ENCODE data around the gene NPC2. TPM values are rescaled to one million over a fixed set of nuclear protein-coding genes. Genes with fewer than 3 reads are reported as not detected.

The NPC2 gene
- total RNA-seq, 4 donors from 2014 or later = 229 to 483 (median 297) TPM

DNA sequence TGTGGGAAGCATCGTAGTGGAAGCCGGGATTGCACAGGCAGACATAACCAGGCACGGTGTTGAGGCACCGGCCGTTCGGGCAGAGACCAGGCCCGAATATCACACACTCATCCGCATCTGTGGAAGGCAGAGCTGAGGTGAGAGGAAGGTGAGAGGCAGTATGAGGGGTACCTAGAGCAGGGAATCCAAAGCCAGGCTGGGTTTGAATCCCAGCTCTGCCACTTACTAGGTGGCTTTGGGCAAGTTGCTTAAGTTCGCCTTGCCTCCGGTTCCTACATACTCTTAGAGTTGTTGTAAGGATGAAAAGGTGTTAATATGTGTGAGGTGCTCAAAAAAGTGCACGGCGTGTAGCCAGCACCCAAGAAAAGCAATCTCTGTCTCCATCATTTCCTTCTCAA is 10.8 kb upstream of the NPC2 start:
- TF ChIP-seq POLR2A (IDR thresholded peaks at IDR 0.05) = no peak
- TF ChIP-seq, protein P1, sequence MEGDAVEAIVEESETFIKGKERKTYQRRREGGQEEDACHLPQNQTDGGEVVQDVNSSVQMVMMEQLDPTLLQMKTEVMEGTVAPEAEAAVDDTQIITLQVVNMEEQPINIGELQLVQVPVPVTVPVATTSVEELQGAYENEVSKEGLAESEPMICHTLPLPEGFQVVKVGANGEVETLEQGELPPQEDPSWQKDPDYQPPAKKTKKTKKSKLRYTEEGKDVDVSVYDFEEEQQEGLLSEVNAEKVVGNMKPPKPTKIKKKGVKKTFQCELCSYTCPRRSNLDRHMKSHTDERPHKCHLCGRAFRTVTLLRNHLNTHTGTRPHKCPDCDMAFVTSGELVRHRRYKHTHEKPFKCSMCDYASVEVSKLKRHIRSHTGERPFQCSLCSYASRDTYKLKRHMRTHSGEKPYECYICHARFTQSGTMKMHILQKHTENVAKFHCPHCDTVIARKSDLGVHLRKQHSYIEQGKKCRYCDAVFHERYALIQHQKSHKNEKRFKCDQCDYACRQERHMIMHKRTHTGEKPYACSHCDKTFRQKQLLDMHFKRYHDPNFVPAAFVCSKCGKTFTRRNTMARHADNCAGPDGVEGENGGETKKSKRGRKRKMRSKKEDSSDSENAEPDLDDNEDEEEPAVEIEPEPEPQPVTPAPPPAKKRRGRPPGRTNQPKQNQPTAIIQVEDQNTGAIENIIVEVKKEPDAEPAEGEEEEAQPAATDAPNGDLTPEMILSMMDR (IDR thresholded peaks at IDR 0.05) = no peak
- intact Hi-C loops (cut with DNase I; ENCODE audit: low total_unique reads) = loop anchor here (10.0 kb wide), 1 partner anchor 101 kb away; no protein-coding TSS in a partner anchor
- no peak overlapping the region for H3K4me3 ChIP-seq (ENCODE audit: low read depth, poor library complexity, severe bottlenecking)
- DNase-seq (ENCODE audit: low spot score in 2 of 2) = peak in 1 of 2 donors; percentile 53
- 90 to 91% methylated on average over 12 of the region's 12 CpGs for whole genome bisulfite sequencing, 2 donors

DNA sequence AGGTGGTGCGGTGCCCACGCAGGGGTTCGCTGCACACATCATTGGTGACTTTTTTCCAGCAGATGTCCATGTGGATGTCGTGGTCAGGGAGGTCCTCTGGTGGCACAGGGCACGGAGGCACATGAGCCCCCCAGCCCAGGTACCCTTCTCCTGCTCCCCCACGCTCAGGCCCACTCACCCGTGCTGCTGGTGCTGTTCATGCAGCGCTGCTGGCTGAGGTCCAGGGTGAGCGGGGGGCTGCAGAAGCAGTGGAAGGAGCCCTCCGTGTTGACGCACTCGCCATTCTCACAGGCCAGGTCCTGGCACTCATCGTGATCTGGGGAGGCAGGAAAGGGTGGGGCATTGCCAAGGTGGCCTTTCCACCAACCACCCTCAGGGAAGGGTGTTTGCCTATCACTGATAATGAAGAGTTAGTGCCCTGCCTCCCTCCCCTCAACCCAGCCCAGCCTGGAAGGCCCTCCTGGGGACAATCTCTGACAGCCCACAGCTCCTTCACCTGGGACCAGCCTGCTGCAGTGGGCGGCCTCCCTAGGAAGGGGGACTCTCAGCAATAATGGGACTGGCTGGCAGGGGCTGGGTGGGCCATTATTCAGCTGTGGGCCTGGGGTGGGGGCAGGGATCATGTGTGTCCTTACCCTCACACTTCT is 10.3 kb upstream of the NPC2 start:
- no peak for TF ChIP-seq POLR2A (IDR thresholded peaks at IDR 0.05)
- TF ChIP-seq, protein P1 (IDR thresholded peaks at IDR 0.05) = no peak
- WGBS, 2 donors = 67 to 69% methylated on average over 13 to 14 of the region's 14 CpGs
- intact Hi-C loops (cut with DNase I; ENCODE audit: low total_unique reads) = loop anchor here (10.0 kb wide), 1 partner anchor 101 kb away; no protein-coding TSS in a partner anchor
- DNase-seq (ENCODE audit: low spot score in 2 of 2) = peak in 1 of 2 donors; percentile 84
- H3K4me3 ChIP-seq (ENCODE audit: low read depth, poor library complexity, severe bottlenecking) = no peak overlapping the region

DNA sequence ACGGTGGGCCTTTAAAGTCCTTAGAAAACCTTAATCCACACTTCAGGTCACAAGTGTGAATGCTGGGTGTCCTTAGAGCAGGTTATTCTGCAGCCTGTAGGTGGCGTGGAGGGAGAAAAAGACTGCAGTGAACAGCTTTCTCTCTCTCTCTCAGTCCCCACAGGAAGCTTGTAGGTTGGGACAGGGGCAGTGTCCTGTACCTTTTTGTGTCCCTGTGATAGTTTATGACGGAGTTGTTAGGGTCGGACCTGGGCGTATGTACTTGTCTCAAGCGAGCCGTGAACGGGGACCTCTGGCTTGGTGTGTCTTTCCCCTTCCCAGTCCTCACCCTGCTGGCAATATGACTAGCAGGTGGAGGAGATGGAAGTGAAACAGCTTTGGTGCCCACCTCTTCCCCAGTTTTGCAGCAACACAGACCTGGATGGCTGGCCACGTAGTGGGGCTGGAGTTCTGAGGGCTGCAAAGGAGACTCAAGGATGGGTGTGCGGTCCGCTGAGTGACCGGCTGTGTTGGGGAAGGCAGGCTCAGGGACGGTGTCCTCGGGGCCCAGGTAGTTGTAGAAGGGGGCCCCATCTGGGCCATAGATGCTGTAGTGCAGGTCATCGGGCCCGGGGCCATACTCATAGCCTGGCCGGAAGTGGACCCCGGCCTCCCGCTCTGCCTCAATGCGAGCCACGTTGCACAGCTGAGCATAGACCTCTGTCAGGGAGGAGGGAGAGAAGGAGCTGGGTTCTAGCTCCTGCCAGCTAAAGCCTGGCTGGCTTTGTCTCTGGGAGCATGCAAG is 9.3 kb upstream of the NPC2 start:
- DNase-seq (ENCODE audit: low spot score in 2 of 2) = no peak
- H3K4me3 ChIP-seq (ENCODE audit: low read depth, poor library complexity, severe bottlenecking) = no peak overlapping the region
- intact Hi-C loops (cut with DNase I; ENCODE audit: low total_unique reads) = loop anchor here (10.0 kb wide), 1 partner anchor 102 kb away; no protein-coding TSS in a partner anchor
- no peak for TF ChIP-seq POLR2A (IDR thresholded peaks at IDR 0.05)
- TF ChIP-seq, protein P1 (IDR thresholded peaks at IDR 0.05) = no peak
- 71 to 73% methylated on average over 19 to 21 of the region's 21 CpGs for WGBS, 2 donors

DNA sequence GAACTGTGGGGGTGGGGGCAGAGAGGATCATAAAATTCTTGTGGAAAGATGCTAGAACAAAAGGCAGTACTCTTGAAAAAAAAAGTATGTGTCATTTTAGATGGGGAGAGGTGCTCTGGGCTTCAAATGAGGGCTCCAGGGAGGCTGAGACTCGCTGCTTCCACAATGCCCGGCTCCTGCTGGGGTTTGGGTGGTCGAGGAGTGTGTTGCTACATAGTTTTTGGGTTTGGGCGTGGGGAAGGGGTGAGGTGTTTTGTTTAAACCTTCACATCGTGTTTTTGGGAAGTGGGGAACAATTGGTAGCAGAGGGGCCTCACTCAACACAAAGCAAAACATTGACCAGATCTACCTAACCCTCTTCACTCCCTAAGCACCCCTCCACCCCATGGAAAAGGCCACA is 8.6 kb upstream of the NPC2 start:
- no peak for DNase-seq (ENCODE audit: low spot score in 2 of 2)
- intact Hi-C loops (cut with DNase I; ENCODE audit: low total_unique reads) = loop anchor here (10.0 kb wide), 1 partner anchor 103 kb away; no protein-coding TSS in a partner anchor
- 57 to 59% methylated on average over 5 of the region's 5 CpGs for WGBS, 2 donors
- no peak for TF ChIP-seq POLR2A (IDR thresholded peaks at IDR 0.05)
- TF ChIP-seq, protein P1 (IDR thresholded peaks at IDR 0.05) = no peak
- no peak overlapping the region for H3K4me3 ChIP-seq (ENCODE audit: low read depth, poor library complexity, severe bottlenecking)

DNA sequence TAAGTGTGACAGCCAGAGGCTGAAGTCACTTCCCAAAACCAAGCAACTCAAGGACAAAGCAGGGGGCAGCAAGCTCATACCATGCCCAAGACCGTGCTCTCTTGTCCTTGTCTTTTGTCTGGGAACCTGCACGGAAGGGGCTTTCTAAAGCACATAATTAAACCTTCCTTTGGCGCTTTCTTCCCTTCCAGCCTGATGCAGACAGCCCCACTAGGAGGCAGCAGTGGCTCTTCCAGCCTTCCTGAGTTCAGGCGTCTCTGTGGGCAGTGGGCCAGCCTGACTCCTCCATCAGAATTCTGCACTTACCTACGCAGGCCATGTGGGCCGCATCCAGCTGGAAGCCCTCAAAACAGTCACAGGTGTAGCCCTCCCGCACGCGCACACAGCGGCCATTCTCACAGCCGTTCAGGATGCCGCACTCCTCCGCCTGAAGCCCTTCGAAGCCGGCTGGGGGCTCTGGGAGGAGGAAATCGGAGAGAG is 8.1 kb upstream of the NPC2 start:
- peak; percentile 57 to 92 for DNase-seq (ENCODE audit: low spot score in 2 of 2)
- TF ChIP-seq, protein P1 (IDR thresholded peaks at IDR 0.05) = no peak
- no peak for TF ChIP-seq POLR2A (IDR thresholded peaks at IDR 0.05)
- WGBS, 2 donors = 33 to 49% methylated on average over 16 of the region's 16 CpGs
- H3K4me3 ChIP-seq (ENCODE audit: low read depth, poor library complexity, severe bottlenecking) = no peak overlapping the region
- intact Hi-C loops (cut with DNase I; ENCODE audit: low total_unique reads) = loop anchor here (10.0 kb wide), 1 partner anchor 104 kb away; no protein-coding TSS in a partner anchor

Measured in lower leg skin (tissue), 4 donors.